B cell (primary cell): ENCODE data around the gene TMEM150A.

Source experiments
- EZH2 ChIP-seq: IDR thresholded peaks from 2 replicates; pipeline ENCODE4 v1.6.1; 2012; ENCODE audit warnings: borderline replicate concordance, low read depth, mild to moderate bottlenecking, moderate library complexity, low read length; ENCODE audit not compliant: insufficient read depth, poor library complexity, severe bottlenecking
- TF ChIP-seq, protein P1 (sequence below): fragments of 200-600 bp; IDR thresholded peaks from one replicate; pipeline ENCODE4 v1.8.0; 2022; ENCODE audit warnings: antibody characterized with exemption, mild to moderate bottlenecking

DNA sequence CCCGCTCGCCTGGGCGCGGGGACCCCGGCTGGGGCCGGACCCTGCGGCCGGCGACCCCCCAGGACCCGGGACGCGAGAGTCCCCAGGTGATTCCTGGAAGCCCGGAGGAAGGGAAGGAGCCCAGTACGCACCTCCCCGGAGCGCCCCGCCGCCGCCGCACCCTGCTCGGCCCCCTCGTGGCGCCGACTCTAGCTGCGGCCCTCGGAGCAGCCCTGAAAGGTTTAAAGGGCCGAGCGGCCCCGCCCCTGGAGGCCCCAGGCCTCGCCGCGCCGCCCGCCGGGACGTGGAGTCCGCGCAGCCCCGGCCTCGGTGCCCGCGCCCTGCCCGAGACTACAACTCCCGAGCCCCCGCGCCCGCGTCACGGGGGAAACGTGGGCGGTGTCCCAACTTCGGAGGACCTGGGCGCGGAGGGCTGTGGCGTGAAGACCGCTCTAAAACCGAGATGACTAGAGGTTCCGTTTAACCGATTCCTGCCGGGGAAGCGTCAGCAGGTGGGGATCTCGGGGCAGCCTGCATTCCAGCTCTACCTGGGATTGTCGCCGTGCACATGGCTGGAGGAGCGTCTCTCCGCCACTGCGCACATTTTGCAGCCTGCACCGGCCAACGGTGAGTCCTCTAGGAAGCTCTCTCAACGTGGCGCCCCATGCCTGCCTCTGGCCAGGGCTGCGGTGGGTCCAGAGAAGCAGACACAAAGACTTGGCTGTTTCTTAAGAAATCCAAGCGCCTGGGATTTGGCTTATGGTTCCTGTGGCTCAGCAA lies at the start of gene TMEM150A:
- TF ChIP-seq, protein P1, sequence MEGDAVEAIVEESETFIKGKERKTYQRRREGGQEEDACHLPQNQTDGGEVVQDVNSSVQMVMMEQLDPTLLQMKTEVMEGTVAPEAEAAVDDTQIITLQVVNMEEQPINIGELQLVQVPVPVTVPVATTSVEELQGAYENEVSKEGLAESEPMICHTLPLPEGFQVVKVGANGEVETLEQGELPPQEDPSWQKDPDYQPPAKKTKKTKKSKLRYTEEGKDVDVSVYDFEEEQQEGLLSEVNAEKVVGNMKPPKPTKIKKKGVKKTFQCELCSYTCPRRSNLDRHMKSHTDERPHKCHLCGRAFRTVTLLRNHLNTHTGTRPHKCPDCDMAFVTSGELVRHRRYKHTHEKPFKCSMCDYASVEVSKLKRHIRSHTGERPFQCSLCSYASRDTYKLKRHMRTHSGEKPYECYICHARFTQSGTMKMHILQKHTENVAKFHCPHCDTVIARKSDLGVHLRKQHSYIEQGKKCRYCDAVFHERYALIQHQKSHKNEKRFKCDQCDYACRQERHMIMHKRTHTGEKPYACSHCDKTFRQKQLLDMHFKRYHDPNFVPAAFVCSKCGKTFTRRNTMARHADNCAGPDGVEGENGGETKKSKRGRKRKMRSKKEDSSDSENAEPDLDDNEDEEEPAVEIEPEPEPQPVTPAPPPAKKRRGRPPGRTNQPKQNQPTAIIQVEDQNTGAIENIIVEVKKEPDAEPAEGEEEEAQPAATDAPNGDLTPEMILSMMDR = no peak
- no peak for TF ChIP-seq EZH2
